BE2C (cell line): ENCODE measurements around the gene PIANP.

ENCODE experiments used
- DNase-seq: peaks from one replicate; pipeline ENCODE4 v3.0.0-alpha.2; 2020
- H3K27me3 ChIP-seq: fragments of 250-450 bp; sonication (Bioruptor Pico); 2 replicates; pipeline ENCODE4 v1.5.1; 2020; ENCODE audit warnings: mild to moderate bottlenecking
- H3K36me3 ChIP-seq: fragments of 250-450 bp; sonication (Bioruptor Pico); 2 replicates; pipeline ENCODE4 v1.5.1; 2020; ENCODE audit warnings: mild to moderate bottlenecking
- H3K4me1 ChIP-seq: fragments of 250-450 bp; sonication (Bioruptor Pico); 2 replicates; pipeline ENCODE4 v1.5.1; 2020
- H3K4me3 ChIP-seq: 2 replicates; pipeline ENCODE4 v1.5.1; 2011; ENCODE audit warnings: low read depth, low read length
- H3K9me3 ChIP-seq: fragments of 250-450 bp; sonication (Bioruptor Pico); 2 replicates; pipeline ENCODE4 v1.5.1; 2020
- TF ChIP-seq, protein P1 (sequence below): IDR thresholded peaks from 2 replicates; pipeline ENCODE4 v1.5.1; 2012; ENCODE audit warnings: mild to moderate bottlenecking, low read depth, low read length

The PIANP gene

DNA sequence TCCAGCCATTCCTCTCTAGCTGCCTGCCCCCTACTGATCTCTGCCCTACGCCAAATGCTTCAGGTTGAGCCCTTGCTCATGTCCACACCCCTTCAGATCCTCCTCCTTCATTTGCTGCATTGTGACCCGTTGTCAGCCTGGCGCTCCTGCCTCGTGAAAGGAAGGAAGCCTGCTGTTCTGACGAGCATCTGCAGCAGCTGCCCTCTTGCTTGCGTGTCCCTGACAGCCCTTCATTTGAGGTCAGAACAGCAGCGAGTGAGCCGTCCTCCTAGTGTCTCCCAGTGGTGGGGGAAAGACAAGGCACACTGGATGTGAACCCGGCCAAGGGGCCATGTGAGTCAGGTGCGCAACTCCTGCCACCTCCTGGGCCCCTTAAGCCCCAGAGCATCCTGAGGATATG, 3.0 kb upstream of the PIANP start:
- Histone ChIP-seq H3K4me3 (no peak overlapping the region), H3K36me3 (no peaks in the 10 kb centered on the region), H3K27me3 (no peaks in the 10 kb centered on the region), H3K4me1 (no peaks in the 10 kb centered on the region), H3K9me3 (no peaks in the 10 kb centered on the region)
- peak; percentile 51 for DNase-seq
- TF ChIP-seq, protein P1, sequence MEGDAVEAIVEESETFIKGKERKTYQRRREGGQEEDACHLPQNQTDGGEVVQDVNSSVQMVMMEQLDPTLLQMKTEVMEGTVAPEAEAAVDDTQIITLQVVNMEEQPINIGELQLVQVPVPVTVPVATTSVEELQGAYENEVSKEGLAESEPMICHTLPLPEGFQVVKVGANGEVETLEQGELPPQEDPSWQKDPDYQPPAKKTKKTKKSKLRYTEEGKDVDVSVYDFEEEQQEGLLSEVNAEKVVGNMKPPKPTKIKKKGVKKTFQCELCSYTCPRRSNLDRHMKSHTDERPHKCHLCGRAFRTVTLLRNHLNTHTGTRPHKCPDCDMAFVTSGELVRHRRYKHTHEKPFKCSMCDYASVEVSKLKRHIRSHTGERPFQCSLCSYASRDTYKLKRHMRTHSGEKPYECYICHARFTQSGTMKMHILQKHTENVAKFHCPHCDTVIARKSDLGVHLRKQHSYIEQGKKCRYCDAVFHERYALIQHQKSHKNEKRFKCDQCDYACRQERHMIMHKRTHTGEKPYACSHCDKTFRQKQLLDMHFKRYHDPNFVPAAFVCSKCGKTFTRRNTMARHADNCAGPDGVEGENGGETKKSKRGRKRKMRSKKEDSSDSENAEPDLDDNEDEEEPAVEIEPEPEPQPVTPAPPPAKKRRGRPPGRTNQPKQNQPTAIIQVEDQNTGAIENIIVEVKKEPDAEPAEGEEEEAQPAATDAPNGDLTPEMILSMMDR, result peak; percentile 14; the same call in 1 of the 2 replicates

DNA sequence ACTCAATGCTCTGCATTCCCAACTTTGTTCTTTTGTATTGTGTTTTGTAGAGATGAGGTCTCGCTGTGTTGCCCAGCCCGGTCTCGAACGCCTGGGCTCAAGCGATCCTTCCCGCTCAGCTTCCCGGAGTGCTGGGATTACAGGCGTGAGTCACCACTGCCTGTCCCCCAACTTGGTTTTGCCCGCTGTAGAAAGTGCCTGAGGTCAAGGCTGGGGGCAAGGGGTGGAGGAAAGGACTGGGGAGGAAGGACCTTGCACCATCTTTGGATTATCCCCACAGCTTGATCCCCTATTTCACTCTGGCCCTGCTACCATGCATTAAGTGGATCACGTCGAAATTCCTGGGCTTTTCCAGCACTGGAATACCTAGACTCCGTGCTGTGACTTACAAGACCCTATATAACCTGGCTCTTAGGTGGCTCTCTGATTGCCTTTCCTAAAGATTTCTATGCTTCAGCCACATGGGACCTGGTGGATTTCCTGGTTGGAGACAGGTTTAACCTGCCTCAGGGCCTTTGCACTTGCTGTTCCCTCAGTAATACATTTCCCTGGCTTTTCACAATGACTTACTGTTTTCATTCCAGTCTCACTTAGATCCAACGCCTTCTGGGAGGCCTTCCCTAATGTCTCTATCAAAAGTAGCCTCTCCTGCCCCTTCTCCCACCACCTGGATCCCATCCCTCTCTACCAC, 608 bp upstream of the PIANP start:
- no peaks in the 10 kb centered on the region for H3K27me3 ChIP-seq
- TF ChIP-seq, protein P1, result no peak
- no peaks in the 10 kb centered on the region for H3K36me3 ChIP-seq
- H3K4me1 ChIP-seq, result no peaks in the 10 kb centered on the region
- no peaks in the 10 kb centered on the region for H3K9me3 ChIP-seq
- DNase-seq, result no peak
- H3K4me3 ChIP-seq, result peak overlapping the region; percentile 67

DNA sequence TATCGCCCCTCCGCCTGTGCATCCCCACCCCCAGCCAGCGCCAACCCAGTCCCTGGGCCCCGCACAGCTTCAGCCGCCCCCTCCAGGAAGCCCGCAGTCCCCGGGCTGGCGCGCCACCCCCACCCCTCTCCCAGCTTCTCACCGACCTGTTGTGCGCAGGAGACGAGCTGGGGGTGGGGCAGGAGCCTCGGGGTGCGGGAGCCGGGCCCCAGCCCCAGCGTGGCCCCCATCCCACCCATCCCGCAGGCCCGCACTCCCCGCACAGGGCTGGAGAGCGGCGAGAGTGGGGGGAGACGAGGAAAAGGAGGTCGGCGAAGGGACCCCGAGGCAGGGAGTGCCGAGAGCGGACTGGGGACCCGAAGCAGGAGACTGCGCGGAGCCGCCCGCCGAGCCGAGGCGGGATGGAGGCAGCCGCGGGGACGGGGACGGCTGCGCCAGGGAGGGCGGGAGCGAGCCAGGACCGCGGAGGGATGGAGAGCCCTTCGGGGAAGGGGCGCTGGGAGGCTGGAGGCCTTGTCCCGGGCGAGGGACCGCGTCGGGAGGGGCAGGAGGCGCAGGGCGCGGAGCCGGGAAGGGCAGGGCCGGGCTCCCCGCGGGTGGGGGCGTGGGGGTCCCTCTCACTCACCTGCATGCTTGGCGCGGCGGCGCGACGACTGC, 498 bp downstream of the PIANP start:
- TF ChIP-seq, protein P1, result no peak
- peak overlapping the region; percentile 67 for H3K4me3 ChIP-seq
- H3K36me3 ChIP-seq, result no peaks in the 10 kb centered on the region
- H3K4me1 ChIP-seq, result no peaks in the 10 kb centered on the region
- DNase-seq, result peak; percentile 54
- no peaks in the 10 kb centered on the region for H3K27me3 ChIP-seq
- H3K9me3 ChIP-seq, result no peaks in the 10 kb centered on the region

DNA sequence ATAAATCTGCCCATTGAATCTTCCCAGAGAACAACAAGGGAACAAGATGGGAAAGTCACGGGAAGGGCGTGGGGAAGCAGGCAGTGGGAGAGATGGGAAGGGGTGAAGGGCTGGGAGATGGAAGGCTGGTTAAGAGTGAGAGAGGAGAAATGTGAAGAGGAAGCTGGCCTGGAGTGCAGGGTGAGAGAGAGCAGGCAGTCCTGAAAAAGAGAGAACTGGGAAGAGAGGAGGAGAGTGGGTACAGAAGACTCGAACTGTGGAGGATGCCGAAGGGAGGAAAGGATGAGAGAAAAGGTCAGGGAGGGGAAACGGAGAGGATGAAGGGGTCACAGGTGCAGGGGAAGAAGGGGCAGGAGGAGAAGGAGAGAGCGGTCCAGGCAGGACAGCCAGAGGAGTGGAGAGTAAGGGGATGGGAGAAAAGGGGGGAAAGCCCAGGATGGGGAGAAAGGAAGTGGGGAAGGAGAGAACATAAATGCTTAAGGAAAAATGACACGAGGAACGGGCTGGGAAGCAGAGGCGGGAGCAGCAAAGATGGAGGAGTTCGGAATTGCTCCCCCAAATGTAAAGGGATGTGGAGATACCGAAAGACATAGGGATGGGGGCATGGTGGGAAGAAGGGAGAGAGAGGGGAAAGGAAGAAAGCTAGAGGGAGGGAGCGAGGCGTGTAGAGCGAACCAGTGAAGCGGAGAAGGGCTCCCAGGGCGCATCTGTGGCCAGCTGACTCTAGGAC, 1.2 kb downstream of the PIANP start:
- H3K36me3 ChIP-seq, result no peaks in the 10 kb centered on the region
- peak overlapping the region; percentile 67 for H3K4me3 ChIP-seq
- no peak for DNase-seq
- H3K4me1 ChIP-seq, result no peaks in the 10 kb centered on the region
- no peaks in the 10 kb centered on the region for H3K9me3 ChIP-seq
- TF ChIP-seq, protein P1, result no peak
- no peaks in the 10 kb centered on the region for H3K27me3 ChIP-seq

DNA sequence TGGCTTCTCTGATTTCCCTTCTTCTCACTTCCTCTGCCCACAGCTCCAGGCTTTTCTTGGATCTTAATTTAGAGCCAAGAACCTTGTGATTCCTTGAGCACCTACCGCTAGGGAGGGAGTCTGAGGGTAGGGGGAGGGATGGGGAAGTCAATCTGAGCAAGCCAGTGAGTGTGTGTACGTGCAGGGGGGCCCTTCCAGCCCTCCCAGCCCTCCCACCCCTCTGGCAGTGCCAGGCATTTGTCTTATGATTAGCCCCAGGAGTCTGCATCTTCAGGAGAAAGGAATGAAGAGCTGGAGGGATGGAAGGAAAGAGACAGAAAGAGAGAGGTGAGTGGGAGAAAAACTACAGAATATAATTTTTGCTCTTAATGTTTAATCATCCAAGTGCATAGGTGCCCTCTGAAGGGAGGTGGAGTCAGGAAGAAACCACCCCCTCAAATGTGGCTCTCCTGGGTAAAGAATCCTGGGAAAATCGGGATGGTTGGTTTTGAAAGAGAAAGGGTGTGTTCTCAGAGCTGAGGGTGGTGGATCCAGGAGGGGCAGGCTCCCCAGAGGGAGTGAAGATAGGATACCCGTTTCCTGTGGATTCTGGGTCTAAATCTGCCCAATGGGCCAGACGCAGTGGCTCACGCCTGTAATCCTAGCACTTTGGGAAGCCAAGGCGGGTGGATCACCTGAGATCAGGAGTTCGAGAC, 2.1 kb downstream of the PIANP start:
- no peaks in the 10 kb centered on the region for H3K36me3 ChIP-seq
- H3K27me3 ChIP-seq, result no peaks in the 10 kb centered on the region
- no peaks in the 10 kb centered on the region for H3K4me1 ChIP-seq
- no peak for DNase-seq
- TF ChIP-seq, protein P1, result no peak
- no peak overlapping the region for H3K4me3 ChIP-seq
- no peaks in the 10 kb centered on the region for H3K9me3 ChIP-seq
